ENCODE measurements around the gene SULF2.
A peak's percentile ranks its signal among the peaks of the same experiment; 100 is the strongest.

SULF2 gene

DNA sequence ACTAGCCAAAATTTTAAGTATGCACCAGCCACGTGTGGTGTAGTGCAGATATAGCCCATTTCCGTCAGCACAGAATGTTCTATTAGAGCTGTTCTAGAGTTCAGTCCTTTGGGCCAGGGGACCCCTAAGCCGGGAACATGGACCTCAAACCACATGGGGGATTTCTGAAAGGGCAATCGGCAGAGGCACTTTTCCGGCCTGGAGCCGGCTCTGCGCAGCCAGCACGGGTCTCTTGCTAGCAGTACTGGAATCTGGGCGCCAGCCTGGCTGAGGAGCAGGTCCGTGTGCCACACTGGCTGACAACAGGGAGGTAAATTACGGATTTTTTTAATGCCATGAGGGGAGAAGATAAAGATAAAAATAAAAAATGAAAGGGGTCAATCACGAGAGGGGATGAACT is 120.5 kb downstream of the SULF2 start:
- ATAC-seq, result no peak
- TF ChIP-seq BACH2 (CRISPR knock-in tag; IDR thresholded peaks at IDR 0.05; ENCODE audit: borderline replicate concordance) (no peak), ZC3H10 (CRISPR knock-in tag; IDR thresholded peaks at IDR 0.05) (no peak), GLIS3 (CRISPR knock-in tag; IDR thresholded peaks at IDR 0.05) (no peak), ESRRG (CRISPR knock-in tag; IDR thresholded peaks at IDR 0.05) (no peak), TOX (CRISPR knock-in tag; IDR thresholded peaks at IDR 0.05; ENCODE audit: borderline replicate concordance) (no peak), RARB (CRISPR knock-in tag; IDR thresholded peaks at IDR 0.05) (no peak), POU6F1 (CRISPR knock-in tag; IDR thresholded peaks at IDR 0.05; ENCODE audit: borderline replicate concordance, low read depth) (no peak), ZNF70 (CRISPR knock-in tag; IDR thresholded peaks at IDR 0.05) (no peak), ZNF8 (CRISPR knock-in tag; IDR thresholded peaks at IDR 0.05) (no peak), ZFP3 (CRISPR knock-in tag; IDR thresholded peaks at IDR 0.05) (no peak), ZFP30 (CRISPR knock-in tag; IDR thresholded peaks at IDR 0.05) (no peak), ARNTL (CRISPR knock-in tag; IDR thresholded peaks at IDR 0.05; ENCODE audit: borderline replicate concordance, low read depth) (no peak), TCF4 (CRISPR knock-in tag; IDR thresholded peaks at IDR 0.05; ENCODE audit: borderline replicate concordance) (no peak), SNAI2 (CRISPR knock-in tag; IDR thresholded peaks at IDR 0.05) (no peak)
- TF ChIP-seq, protein P1, sequence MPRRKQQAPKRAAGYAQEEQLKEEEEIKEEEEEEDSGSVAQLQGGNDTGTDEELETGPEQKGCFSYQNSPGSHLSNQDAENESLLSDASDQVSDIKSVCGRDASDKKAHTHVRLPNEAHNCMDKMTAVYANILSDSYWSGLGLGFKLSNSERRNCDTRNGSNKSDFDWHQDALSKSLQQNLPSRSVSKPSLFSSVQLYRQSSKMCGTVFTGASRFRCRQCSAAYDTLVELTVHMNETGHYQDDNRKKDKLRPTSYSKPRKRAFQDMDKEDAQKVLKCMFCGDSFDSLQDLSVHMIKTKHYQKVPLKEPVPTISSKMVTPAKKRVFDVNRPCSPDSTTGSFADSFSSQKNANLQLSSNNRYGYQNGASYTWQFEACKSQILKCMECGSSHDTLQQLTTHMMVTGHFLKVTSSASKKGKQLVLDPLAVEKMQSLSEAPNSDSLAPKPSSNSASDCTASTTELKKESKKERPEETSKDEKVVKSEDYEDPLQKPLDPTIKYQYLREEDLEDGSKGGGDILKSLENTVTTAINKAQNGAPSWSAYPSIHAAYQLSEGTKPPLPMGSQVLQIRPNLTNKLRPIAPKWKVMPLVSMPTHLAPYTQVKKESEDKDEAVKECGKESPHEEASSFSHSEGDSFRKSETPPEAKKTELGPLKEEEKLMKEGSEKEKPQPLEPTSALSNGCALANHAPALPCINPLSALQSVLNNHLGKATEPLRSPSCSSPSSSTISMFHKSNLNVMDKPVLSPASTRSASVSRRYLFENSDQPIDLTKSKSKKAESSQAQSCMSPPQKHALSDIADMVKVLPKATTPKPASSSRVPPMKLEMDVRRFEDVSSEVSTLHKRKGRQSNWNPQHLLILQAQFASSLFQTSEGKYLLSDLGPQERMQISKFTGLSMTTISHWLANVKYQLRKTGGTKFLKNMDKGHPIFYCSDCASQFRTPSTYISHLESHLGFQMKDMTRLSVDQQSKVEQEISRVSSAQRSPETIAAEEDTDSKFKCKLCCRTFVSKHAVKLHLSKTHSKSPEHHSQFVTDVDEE (CRISPR knock-in tag; IDR thresholded peaks at IDR 0.05), result no peak
- TF ChIP-seq, protein P2, sequence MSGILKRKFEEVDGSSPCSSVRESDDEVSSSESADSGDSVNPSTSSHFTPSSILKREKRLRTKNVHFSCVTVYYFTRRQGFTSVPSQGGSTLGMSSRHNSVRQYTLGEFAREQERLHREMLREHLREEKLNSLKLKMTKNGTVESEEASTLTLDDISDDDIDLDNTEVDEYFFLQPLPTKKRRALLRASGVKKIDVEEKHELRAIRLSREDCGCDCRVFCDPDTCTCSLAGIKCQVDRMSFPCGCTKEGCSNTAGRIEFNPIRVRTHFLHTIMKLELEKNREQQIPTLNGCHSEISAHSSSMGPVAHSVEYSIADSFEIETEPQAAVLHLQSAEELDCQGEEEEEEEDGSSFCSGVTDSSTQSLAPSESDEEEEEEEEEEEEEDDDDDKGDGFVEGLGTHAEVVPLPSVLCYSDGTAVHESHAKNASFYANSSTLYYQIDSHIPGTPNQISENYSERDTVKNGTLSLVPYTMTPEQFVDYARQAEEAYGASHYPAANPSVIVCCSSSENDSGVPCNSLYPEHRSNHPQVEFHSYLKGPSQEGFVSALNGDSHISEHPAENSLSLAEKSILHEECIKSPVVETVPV (CRISPR knock-in tag; IDR thresholded peaks at IDR 0.05), result no peak

GRCh38 chr20:47664068-47664437 is 121.2 kb downstream of the SULF2 start:
- peak; percentile 45 for ATAC-seq
- TF ChIP-seq ZNF70 (CRISPR knock-in tag; IDR thresholded peaks at IDR 0.05) (no peak), POU6F1 (CRISPR knock-in tag; IDR thresholded peaks at IDR 0.05; ENCODE audit: borderline replicate concordance, low read depth) (no peak), CSDC2 (CRISPR knock-in tag; IDR thresholded peaks at IDR 0.05) (no peak), ISL1 (CRISPR knock-in tag; IDR thresholded peaks at IDR 0.05) (no peak), SNAI2 (CRISPR knock-in tag; IDR thresholded peaks at IDR 0.05) (no peak), RARB (CRISPR knock-in tag; IDR thresholded peaks at IDR 0.05) (no peak), TOX (CRISPR knock-in tag; IDR thresholded peaks at IDR 0.05; ENCODE audit: borderline replicate concordance) (no peak)
- TF ChIP-seq, protein P1 (CRISPR knock-in tag; IDR thresholded peaks at IDR 0.05), result no peak
- TF ChIP-seq, protein P2 (CRISPR knock-in tag; IDR thresholded peaks at IDR 0.05), result no peak
- TF ChIP-seq, protein P3, sequence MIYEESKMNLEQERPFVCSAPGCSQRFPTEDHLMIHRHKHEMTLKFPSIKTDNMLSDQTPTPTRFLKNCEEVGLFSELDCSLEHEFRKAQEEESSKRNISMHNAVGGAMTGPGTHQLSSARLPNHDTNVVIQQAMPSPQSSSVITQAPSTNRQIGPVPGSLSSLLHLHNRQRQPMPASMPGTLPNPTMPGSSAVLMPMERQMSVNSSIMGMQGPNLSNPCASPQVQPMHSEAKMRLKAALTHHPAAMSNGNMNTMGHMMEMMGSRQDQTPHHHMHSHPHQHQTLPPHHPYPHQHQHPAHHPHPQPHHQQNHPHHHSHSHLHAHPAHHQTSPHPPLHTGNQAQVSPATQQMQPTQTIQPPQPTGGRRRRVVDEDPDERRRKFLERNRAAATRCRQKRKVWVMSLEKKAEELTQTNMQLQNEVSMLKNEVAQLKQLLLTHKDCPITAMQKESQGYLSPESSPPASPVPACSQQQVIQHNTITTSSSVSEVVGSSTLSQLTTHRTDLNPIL (CRISPR knock-in tag; IDR thresholded peaks at IDR 0.05; ENCODE audit: low read depth), result no peak
